Upper lobe of left lung (tissue), 6 donors: ENCODE results near the gene MRPS9. TPM values are rescaled to one million over a fixed set of nuclear protein-coding genes. Genes with fewer than 3 reads are reported as not detected.

ENCODE experiments used
- ATAC-seq, 2 donors: fragments of 200-7000 bp; cut with Tn5 transposase; one replicate each; pipeline ENCODE4 v1.9.1; 2022; ENCODE audit warnings: mild to moderate bottlenecking in 2 of 2, moderate library complexity in 2 of 2; ENCODE audit not compliant: low FRiP score in 2 of 2
- DNase-seq, 2 donors: peaks; one replicate each; pipeline ENCODE4 v3.0.0-alpha.2; 2019 to 2020
- H3K27ac ChIP-seq, 4 donors: fragments of 200-600 bp; sonication (generic); one replicate each; pipeline ENCODE4 v1.5.1; 2016 to 2019
- H3K27me3 ChIP-seq, 4 donors: fragments of 200-600 bp; sonication (generic); one replicate each; pipeline ENCODE4 v1.5.1; 2017 to 2019
- H3K36me3 ChIP-seq, 4 donors: fragments of 200-600 bp; sonication (generic); one replicate each; pipeline ENCODE4 v1.5.1; 2016 to 2019
- H3K4me1 ChIP-seq, 4 donors: fragments of 200-600 bp; sonication (generic); one replicate each; pipeline ENCODE4 v1.5.1; 2018 to 2019
- H3K4me3 ChIP-seq, 4 donors: fragments of 200-600 bp; sonication (generic); one replicate each; pipeline ENCODE4 v1.5.1; 2017 to 2019; ENCODE audit warnings: mild to moderate bottlenecking in 2 of 4, moderate library complexity in 1 of 4
- H3K9me3 ChIP-seq, 4 donors: fragments of 200-600 bp; sonication (generic); one replicate each; pipeline ENCODE4 v1.5.1; 2018 to 2019
- EP300 ChIP-seq, 4 donors: sonication (generic); formaldehyde crosslinking; IDR thresholded peaks; one replicate each; pipeline ENCODE4 v1.5.1; 2017; ENCODE audit warnings: antibody characterized with exemption in 4 of 4, control low read depth in 2 of 4
- POLR2A ChIP-seq, 4 donors: fragments of 450-650 bp; IDR thresholded peaks; one replicate each; pipeline ENCODE4 v1.5.1; 2016 to 2017; ENCODE audit warnings: antibody characterized with exemption in 4 of 4, mild to moderate bottlenecking in 2 of 4
- POLR2AphosphoS5 ChIP-seq, 2 donors: sonication (generic); formaldehyde crosslinking; IDR thresholded peaks; one replicate each; pipeline ENCODE4 v1.5.1; 2017; ENCODE audit warnings: antibody characterized with exemption in 2 of 2
- WGBS, 2 donors: methylation state at CpG; one replicate each; pipeline ENCODE4 v1.1.5; 2017 to 2018; 5-methylcytosine and 5-hydroxymethylcytosine counted together
- total RNA-seq, 6 donors: library from RNA; depleted of rRNA in 4 of 6; stranded (reverse); fragments of >200 nt in 4 of 6; gene quantifications; one replicate each; pipeline versions ENCODE4 v1.1.0 to v1.2.1, GENCODE V29; 2016 to 2021
- TF ChIP-seq, protein P1 (sequence below), 6 experiments: fragments of 450-650 bp in 4 of 6; fragments of 200-600 bp in 2 of 6; sonication (generic) in 2 of 6; IDR thresholded peaks; one replicate each; pipeline ENCODE4 v1.5.1; 2016 to 2019; ENCODE audit warnings: antibody characterized with exemption in 6 of 6
- donor health status: DM: no; HTN: no; CAD: no; lungs with moderate emphysema.
- donor health status: DM: no; HTN: yes; CAD: no; lungs with severe emphysema.

MRPS9 gene
- total RNA-seq, 6 donors from 2014 or later = 15.4 to 17.8 (median 17.0) TPM

DNA sequence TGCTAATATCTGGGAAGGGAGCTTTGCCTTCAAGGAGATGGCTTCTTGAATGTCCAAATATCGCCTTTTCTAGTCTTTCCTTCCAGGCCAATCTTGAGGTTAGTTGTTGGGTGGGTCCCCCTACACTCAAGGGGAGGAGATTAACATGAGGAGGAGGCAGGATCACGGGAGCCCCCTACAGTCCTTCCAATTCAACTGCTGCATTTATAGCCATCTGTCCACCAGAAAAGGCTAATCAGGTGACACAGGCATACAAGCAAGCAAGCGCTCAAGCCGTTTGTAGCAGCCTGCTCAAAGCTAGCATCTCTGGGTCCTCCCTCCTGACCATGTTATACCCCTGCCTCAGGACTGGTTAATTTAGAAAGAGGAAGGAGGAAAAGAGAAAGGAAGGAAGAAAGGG lies 87.6 kb downstream of the MRPS9 start:
- H3K27ac ChIP-seq = no peak overlapping the region
- H3K27me3 ChIP-seq = no peaks in the 10 kb centered on the region
- H3K4me1 ChIP-seq = no peaks in the 10 kb centered on the region
- no peak for DNase-seq
- no peaks in the 10 kb centered on the region for H3K36me3 ChIP-seq
- no peak overlapping the region for H3K4me3 ChIP-seq
- WGBS, 2 donors = 51 to 61% methylated on average over 4 of the region's 4 CpGs
- TF ChIP-seq POLR2A (IDR thresholded peaks at IDR 0.05) (no peak), POLR2AphosphoS5 (IDR thresholded peaks at IDR 0.05) (no peak), EP300 (IDR thresholded peaks at IDR 0.05) (no peak)
- TF ChIP-seq, protein P1, sequence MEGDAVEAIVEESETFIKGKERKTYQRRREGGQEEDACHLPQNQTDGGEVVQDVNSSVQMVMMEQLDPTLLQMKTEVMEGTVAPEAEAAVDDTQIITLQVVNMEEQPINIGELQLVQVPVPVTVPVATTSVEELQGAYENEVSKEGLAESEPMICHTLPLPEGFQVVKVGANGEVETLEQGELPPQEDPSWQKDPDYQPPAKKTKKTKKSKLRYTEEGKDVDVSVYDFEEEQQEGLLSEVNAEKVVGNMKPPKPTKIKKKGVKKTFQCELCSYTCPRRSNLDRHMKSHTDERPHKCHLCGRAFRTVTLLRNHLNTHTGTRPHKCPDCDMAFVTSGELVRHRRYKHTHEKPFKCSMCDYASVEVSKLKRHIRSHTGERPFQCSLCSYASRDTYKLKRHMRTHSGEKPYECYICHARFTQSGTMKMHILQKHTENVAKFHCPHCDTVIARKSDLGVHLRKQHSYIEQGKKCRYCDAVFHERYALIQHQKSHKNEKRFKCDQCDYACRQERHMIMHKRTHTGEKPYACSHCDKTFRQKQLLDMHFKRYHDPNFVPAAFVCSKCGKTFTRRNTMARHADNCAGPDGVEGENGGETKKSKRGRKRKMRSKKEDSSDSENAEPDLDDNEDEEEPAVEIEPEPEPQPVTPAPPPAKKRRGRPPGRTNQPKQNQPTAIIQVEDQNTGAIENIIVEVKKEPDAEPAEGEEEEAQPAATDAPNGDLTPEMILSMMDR (IDR thresholded peaks at IDR 0.05) = no peak
- no peak for ATAC-seq
- H3K9me3 ChIP-seq = no peaks in the 10 kb centered on the region

DNA sequence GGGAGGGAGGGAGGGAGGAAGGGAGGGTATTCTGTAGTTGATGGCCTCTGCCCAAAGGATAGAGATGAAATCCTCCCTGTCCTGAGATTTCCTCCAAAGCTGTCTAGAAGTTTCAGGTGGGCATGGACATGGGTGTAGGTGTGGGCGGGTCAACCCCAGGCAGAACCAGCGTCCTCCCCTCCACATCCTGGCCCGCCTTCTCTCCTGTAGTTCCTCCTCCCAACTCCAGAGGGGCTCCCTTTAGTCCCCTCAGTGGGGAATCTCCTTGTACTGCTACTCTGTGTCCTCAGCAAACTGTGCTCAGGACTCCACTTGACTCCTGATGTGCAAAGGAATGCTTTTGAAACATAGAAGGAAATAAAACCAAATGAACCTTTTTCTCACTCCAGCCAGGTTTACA lies 88.1 kb downstream of the MRPS9 start:
- no peaks in the 10 kb centered on the region for H3K4me1 ChIP-seq
- H3K36me3 ChIP-seq = no peaks in the 10 kb centered on the region
- H3K27ac ChIP-seq = no peak overlapping the region
- TF ChIP-seq POLR2A (IDR thresholded peaks at IDR 0.05) (no peak), EP300 (IDR thresholded peaks at IDR 0.05) (no peak), POLR2AphosphoS5 (IDR thresholded peaks at IDR 0.05) (no peak)
- TF ChIP-seq, protein P1 (IDR thresholded peaks at IDR 0.05) = no peak
- no peaks in the 10 kb centered on the region for H3K27me3 ChIP-seq
- ATAC-seq (no peak), DNase-seq (no peak)
- no peak overlapping the region for H3K4me3 ChIP-seq
- no peaks in the 10 kb centered on the region for H3K9me3 ChIP-seq
- 70 to 73% methylated on average over 3 of the region's 3 CpGs for WGBS, 2 donors

GRCh38 chr2:105126336-105126735 lies 88.5 kb downstream of the MRPS9 start:
- DNase-seq (no peak), ATAC-seq (no peak)
- Histone ChIP-seq H3K36me3 (no peaks in the 10 kb centered on the region), H3K27me3 (no peaks in the 10 kb centered on the region), H3K27ac (no peak overlapping the region), H3K4me1 (no peaks in the 10 kb centered on the region), H3K9me3 (no peaks in the 10 kb centered on the region), H3K4me3 (no peak overlapping the region)
- 93 to 94% methylated on average over 5 of the region's 5 CpGs for WGBS, 2 donors
- TF ChIP-seq EP300 (IDR thresholded peaks at IDR 0.05) = no peak
- TF ChIP-seq, protein P1 (IDR thresholded peaks at IDR 0.05) = no peak
- no peak for TF ChIP-seq POLR2A (IDR thresholded peaks at IDR 0.05)
- TF ChIP-seq POLR2AphosphoS5 (IDR thresholded peaks at IDR 0.05) = no peak

DNA sequence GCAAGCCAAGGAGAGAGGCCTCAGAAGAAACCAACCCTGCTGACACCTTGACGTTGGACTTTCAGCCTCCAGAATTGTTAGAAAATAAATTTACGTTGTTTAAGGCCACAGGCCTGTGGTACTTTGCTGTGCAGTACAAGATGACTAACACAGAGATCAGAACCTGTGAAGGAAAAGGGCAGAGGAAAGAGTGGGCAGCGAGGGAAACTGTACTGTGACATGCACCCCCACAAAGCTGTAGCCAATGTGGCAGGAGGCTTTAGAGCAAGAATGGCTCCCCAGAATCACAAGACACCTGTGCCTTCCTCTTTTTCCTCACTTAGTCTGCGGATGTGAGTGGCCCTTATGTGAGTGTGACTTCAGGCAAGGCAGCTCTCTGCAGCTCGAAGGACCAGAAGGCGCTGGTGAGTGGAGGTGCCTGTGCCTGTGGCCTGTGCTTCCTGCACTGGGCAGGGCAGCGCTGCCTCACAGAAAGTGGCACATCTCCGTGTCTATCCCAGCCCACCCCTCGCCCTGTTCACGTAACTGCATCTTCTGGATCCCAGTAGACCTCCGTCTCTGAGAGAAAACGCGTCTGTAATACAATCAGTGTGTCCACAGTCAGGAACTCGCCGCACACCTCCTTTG lies 89.5 kb downstream of the MRPS9 start:
- Histone ChIP-seq H3K4me1 (no peaks in the 10 kb centered on the region), H3K4me3 (no peak overlapping the region), H3K27me3 (no peaks in the 10 kb centered on the region), H3K27ac (no peak overlapping the region), H3K36me3 (no peaks in the 10 kb centered on the region), H3K9me3 (no peaks in the 10 kb centered on the region)
- ATAC-seq (peak in 1 of 2 donors; percentile 17), DNase-seq (no peak)
- WGBS, 2 donors = 89 to 93% methylated on average over 12 to 15 of the region's 15 CpGs
- TF ChIP-seq, protein P1 (IDR thresholded peaks at IDR 0.05) = no peak
- TF ChIP-seq EP300 (IDR thresholded peaks at IDR 0.05) = no peak
- no peak for TF ChIP-seq POLR2A (IDR thresholded peaks at IDR 0.05)
- no peak for TF ChIP-seq POLR2AphosphoS5 (IDR thresholded peaks at IDR 0.05)

DNA sequence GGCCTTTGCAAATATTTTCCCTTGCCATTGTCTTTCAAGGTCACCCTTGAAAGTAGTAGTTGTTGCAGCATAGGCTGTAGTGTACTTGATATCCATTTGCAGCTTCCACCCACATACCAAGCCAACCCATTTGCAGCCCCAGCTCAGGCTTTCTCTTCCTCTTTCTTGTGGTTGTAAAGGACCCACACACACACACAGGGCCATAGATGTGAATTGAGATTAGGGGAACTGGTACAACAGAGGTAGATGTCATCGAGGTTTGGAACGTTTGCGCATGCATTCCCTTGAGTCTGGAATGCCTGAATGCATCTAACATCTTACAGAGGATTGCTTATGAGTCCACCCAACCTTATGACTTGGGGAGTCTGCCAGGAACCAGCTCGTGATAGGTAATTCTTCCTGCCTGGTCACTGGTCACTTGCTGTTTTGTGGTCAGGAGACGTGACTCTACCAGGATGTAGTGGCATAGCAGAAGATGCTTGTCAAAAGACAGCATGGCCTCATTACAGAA lies 91.9 kb downstream of the MRPS9 start:
- ATAC-seq = no peak
- no peak for DNase-seq
- Histone ChIP-seq H3K4me3 (no peak overlapping the region), H3K36me3 (no peaks in the 10 kb centered on the region), H3K9me3 (no peaks in the 10 kb centered on the region), H3K27ac (no peak overlapping the region), H3K4me1 (no peaks in the 10 kb centered on the region), H3K27me3 (no peaks in the 10 kb centered on the region)
- TF ChIP-seq EP300 (IDR thresholded peaks at IDR 0.05) (no peak), POLR2AphosphoS5 (IDR thresholded peaks at IDR 0.05) (no peak), POLR2A (IDR thresholded peaks at IDR 0.05) (no peak)
- TF ChIP-seq, protein P1 (IDR thresholded peaks at IDR 0.05) = no peak
- 69 to 89% methylated on average over 5 of the region's 5 CpGs for WGBS, 2 donors
